GM12873 (cell line): Measurements from ENCODE around the gene TRIP13.

Experiments
- CTCF ChIP-seq: IDR thresholded peaks from 2 replicates; pipeline ENCODE4 v1.5.1; 2012; ENCODE audit warnings: low read depth, mild to moderate bottlenecking, moderate library complexity, low read length, control low read depth; ENCODE audit not compliant: insufficient read depth; ENCODE audit errors: missing control alignments

The TRIP13 gene

GRCh38 chr5:871596-872298 is 20.9 kb upstream of the TRIP13 start:
- TF ChIP-seq CTCF: no peak

DNA sequence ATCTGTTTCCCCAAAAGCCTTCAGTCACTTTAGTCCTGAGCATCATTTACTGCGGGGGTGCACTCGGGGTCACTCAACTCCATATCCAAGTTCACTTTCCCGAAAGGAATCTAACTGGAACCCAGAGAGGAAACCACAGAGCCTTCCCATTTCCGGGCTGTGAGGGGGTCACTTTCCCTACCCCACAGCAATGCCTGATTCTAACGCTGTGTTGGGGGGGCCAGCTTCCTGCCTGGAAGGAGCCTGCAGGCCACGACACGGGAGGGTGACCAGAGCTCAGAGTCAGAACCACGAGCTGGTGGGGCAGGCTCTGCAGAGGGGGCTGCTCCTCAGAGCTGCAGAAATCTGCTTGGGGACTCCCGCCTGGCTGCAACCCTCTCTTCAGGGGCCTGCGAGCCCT is 20.4 kb upstream of the TRIP13 start:
- TF ChIP-seq CTCF: no peak

DNA sequence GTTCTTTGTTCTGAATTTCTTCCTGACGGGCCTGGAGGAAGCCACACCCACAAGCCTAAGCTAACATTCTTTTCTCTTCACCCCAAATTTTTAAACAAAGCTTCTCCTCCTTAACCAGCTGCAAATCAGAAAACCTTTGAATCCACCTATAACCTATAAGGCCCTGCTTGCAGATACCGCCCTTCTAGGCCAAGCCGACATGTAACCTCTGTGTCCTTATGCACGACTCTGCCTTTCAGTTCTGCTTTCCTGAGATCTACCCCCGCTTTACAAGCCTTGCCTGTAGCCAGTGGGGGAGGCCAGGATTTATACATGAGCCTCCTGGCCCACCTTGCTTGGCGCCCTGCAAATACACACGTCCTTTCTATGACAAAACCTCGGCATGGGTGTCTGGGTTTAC is 19.4 kb upstream of the TRIP13 start:
- TF ChIP-seq CTCF: no peak

DNA sequence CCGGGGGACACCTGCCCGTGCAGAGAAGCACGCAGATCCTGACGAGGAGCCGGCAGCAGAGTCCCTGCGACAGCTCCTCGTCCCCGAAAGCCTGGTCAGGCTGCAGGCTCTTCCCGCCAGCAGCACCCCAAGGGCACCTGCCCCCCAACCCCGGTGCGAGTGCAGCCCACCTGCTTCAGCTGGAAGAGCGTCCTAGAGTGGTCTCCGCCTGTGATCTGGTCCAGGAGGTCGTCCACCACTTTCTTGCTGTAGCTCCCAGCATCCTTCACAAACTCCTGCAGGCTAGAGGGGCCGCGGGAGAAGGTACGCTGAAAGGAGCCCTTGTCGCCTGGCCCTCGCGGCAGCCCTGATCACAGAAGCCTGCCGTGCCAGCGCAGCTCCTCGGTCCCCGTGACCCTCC is 16.8 kb upstream of the TRIP13 start:
- TF ChIP-seq CTCF: no peak

DNA sequence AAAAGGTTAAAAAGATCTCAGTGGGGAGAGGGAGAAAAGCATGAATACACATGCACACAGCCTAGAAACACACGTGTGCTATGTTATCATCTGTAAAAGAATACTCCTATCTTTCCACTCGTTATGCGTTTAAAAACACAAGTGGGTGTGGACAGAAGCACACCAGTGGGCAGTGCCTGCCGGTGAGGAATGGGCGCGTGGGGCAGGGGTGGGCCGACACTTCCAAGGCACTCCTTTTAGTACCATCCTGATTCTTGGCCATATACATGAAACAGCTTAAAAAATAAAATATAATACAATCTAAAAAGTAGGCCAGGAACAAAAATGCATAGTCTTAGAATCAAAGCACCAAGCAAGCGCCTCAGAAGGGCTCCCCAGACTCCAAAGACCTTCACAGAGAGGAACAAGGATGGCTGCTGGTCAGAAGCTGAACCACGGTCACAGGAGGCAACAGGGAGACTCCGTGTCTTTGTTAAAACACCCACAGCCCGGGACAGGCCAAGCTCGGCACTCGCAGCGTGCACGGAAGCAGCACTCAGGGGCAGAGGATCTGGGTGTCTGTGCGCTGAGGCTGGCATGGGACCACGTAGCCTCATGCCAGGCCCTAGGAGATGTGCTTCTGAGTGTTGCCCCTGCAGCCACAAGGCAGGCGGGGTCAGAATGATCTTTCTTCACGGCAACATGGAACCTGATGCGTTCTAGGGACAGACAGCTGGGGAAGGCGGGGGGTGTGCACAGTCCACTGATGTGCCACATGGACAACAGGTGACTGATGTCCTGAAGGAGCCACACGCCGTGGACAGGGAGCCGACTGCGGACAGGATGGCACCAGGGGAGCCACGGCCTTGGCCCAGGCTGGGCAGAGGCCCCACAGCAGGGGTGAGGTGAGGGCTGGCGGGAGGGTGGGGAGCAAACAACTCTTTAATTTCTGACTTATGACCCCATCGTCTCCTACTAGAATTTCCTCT is 16.0 kb upstream of the TRIP13 start:
- TF ChIP-seq CTCF: no peak

DNA sequence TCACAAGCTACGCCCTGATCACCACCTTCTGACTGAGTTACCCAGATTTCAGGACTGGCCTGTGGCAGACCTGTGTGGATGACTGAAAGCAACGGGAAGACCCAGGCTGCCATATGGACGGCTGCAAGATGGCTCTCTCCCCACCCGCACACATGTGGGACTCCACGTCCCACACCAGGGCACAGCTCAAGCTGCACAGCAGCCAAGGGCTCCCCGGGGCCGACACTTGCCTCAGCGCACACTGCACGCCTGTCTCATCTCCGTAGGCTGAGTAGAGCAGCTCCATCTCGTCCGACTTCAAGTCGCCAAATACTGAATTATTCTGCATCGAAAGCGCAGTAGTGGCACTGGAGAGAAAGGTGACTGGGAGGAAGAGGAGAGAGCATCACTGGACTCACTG is 14.6 kb upstream of the TRIP13 start:
- no peak for TF ChIP-seq CTCF

GRCh38 chr5:880816-881550 is 11.7 kb upstream of the TRIP13 start:
- TF ChIP-seq CTCF: no peak
